ENCODE data around the gene KSR1.
"Not testable (repeated sequence)": the region's sequence is repeated elsewhere in the genome, so short reads cannot be mapped to it uniquely, and the experiment has no call there.

The KSR1 gene

DNA sequence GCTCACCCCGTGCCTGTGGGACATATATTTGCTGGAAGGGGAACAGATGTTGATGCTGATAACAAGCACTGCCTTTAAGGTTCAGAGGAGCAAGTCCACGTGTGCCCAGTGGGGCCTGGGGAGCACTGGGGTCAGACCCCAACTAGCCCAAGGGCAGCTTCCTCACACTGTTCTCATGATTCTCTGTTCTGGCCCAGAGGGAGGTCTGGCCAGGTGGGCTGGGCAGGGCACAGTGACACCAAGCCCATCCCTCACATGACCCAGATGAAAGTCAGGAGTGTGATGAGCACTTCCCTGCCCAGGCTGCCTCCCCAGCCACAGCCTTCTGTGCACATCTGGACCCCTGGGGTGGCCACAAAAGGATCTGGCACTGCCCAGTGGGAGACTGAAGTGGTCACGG lies 29.8 kb upstream of the KSR1 start:
- DNase-seq (ENCODE audit: low read depth, low spot score) = not testable (repeated sequence)

DNA sequence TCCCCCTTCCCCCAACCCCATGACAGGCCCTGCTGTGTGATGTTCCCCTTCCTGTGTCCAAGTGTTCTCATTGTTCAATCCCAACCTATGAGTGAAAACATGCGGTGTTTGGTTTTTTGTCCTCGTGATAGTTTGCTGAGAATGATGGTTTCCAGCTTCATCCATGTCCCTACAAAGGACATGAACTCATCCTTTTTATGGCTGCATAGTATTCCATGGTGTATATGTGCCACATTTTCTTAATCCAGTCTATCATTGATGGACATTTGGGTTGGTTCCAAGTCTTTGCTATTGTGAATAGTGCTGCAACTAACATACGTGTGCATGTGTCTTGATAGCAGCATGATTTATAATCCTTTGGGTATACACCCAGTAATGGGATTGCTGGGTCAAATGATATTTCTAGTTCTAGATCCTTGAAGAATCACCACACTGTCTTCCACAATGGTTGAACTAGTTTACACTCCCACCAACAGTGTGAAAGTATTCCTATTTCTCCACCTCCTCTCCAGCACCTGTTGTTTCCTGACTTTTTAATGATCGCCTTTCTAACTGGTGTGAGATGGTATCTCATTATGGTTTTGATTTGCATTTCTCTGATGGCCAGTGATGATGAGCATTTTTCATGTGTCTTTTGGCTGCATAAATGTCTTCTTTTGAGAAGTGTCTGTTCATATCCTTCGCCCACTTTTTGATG lies 28.9 kb upstream of the KSR1 start:
- DNase-seq (ENCODE audit: low read depth, low spot score) = not testable (repeated sequence)

DNA sequence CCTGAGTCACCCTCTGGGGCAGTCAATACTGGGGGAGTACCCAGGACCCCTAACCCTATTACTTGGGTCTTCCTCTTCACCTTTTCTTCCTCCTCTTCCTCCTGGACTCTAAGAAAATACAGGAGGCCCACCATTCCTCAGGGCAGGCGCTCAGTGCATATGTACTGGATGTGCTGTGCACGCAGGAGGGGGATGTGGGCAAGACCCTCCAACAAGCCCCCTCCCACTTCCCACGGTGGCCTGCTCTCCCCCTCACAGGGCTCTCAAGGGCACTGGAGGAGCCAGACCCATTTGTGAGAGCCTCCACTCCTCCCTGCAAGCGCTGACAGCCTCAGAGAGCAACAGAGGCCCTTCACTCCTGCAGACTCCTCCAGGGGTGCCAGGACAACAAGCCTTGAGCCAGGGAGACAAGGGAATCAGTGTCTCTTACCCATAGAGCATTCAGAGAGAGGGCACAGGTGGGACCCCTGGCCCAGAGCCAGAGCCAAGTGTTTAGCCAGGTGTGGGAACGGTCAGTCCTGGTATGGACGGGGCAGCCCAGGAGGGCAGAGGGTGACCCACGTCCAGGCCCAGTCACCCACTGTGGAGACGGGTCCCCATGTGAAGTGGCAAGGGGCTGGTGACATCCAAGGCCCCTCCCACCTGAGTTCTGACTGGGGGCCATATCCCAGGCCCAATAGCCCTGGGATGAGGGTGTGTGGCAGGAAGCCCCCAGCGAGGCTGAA lies 27.3 kb upstream of the KSR1 start:
- DNase-seq (ENCODE audit: low read depth, low spot score) = no peak

DNA sequence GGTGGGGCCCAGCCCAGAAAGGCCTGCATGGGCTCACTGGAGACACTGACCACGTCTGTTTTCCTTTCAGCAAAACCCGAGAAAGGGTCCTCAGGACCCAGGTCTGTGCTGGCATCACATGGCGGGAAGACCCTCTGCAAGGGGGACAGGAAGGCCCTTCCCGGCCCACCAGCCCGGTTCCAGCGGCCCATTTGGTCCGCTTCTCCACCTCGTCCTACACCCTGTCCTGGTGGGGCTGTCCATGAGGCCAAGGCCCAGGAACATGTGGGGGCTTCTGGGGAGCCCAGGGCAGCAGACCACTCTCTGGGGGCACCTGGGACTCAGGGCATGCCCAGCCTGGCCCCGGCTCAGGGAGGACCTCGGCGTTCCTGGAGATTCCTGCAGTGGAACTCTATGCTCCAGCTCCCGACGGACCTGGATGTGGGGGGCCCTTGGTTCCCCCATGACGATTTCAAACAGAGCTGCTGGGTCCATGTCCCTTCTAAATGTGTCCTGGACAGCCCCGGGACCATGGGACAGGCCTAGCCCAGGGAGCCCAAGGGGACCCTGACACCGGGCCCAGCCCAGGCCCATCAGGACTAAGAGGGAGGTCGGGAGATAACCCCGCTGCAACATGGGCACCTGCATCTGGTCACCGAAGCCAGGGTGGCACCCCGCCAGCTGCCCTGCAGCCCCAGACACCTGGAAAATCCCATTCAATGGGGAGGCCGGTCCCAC lies 26.4 kb upstream of the KSR1 start:
- DNase-seq (ENCODE audit: low read depth, low spot score) = no peak

DNA sequence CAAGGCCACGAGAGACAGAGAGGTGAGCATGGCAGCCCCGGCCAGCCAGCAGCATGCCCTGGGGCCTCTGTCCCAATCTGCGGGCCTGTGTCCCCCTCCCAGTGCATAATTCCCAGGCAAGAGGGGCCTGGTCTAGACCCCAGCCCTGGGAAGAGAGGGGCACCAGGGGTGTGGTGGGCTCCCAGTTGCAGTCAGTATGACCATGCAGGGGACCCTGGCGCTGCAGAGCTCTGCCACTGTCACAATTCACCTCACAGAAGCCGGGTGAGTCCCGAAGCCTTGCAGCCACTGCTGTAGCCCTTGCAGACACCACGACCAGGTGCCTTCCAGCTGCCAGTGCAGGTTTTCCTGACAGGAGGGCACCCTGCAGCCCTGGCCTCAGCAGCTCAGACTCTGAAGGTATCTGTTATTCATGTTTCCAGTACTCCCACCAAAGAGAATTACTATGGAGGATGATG lies 25.8 kb upstream of the KSR1 start:
- DNase-seq (ENCODE audit: low read depth, low spot score) = no peak

DNA sequence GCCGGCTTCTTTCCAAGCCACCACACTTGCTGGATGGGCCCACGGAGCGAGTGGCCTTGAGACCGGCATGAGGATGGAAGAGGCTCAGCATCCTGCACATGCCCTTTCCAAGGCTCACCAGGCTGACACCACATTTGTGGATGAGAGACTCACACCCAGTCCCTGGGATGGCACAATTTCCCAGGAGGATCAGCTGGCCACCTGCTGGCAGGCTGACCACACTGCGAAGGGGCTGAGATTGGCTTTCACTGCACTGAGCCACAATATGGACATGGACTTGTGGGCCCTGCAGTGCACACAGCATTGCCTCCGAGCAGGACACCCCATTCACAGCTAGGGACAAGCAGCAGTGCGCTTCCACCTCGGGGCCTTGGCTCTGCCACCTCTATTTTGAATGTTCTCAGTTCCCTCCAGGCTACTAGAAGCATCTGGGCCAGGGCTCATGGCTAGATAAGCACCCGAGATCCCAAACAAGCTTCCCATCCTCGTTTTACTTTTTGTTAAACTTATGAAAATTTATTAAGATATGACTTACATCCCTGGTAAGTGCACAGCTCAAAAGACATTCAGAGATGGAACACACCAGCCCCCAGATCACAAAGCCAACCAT lies 25.3 kb upstream of the KSR1 start:
- peak; percentile 51 for DNase-seq (ENCODE audit: low read depth, low spot score)

DNA sequence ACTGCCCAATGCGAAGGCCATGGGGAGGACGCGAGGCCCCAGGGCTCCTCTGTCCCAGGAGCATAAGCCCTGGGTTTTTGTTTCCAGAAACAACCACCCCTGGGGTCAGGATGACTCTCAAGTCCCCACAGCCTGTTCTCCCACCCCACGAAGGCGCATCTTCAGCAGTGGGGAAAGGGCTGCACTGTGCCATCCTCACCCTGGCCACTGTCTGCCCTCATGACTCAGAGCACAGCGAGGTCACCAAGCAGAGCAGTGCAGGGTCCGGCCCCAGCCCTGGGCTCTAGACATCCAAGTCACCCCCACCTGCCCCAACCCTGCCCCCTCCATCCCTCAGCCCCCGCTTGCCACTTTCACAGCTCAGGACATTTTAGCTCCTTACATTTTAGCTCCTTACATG lies 22.7 kb upstream of the KSR1 start:
- DNase-seq (ENCODE audit: low read depth, low spot score) = no peak

DNA sequence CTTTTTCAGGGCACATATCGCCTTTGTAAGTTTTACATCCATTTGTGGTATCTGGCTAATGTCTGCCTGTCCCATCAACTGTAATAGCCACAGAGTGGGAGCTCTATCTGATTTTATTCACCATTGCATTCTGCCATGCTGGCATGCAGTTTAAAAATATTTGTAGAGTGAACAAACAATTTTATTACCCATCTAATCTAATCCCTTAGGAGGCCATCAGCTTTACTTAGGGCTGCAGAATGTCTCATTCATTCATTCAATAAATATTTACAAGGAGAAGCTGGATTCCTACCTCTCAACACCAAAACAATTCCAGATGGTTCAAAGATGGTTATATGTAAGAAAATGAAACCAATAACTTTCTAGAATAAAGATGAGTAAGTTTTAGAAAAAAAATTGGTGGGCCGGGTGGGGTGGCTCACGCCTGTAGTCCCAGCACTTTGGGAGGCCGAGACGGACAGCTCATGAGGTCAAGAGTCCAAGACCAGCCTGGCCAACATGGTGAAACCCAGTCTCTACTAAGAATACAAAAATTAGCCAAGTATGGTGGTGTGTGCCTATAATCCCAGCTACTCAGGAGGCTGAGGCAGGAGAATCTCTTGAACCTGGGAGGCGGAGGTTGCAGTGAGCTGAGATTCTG lies 20.7 kb upstream of the KSR1 start:
- not testable (repeated sequence) for DNase-seq (ENCODE audit: low read depth, low spot score)

DNA sequence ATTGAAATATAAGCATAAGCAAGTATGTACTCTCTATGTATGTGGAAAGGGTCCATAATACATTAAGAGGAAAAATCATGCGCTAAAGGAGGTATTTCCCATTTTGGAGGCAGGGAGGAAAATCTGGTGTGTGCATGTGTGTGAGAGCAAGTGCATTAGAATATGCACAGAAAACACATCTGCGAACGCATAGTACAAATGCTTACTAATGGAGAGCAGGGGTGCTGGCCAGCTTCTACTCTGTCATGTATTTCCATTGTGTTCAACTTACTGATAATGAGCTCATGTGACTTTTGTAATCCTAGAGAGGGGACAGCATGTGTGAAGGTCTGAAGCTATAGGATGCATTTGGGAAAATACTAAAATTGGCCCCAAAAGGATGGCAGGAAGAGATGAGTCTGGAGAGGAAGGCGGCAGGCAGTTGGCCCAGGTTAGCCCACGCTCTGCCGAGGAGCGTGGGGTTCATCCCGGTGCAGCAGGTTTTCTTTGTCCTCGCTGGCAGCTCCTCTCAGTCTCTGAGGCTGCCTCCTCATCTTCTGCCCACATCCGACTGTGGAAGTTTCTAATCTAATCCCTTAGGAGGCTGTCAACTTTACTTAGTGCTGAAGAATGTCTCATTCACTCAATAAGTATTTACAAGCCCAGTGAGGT lies 17.8 kb upstream of the KSR1 start:
- no peak for DNase-seq (ENCODE audit: low read depth, low spot score)

DNA sequence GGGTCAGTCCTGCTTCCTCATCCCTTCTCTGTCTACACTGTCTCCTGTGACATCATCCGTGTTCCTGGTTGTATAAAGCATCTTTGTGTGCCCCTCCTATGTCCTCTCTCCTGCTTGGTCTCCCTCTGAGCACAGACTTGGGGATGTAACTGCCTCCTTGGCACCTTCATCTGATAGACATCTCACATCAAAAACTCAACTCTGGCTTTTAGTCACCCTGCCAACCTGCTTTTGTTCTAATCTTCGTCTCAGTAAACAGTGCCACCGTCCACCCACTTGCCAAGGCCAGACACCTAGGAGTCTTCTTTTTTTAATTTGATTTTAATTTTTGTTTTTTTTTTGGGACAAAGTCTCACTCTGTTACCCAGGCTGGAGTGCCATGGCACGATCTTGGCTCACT lies 16.9 kb upstream of the KSR1 start:
- no peak for DNase-seq (ENCODE audit: low read depth, low spot score)

DNA sequence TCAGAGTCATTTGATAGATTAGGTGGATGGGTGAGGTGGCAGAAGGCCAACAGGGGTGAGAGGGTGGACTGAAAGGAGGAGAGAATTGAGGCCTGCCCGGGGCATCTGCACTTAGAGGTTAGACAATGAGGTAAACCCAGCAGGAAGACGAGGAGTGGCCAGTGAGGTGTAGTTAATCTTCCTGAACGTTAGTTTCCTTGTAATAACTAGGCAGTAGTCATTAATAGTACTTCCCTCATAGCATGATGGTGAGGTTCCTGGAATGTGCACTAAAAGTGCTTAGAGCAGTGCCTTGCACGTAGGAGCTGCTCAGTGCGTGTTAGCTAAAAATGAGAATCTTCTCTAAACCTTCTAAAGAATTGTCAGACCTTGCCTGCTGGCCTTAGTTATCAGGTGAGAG lies 13.5 kb upstream of the KSR1 start:
- no peak for DNase-seq (ENCODE audit: low read depth, low spot score)

DNA sequence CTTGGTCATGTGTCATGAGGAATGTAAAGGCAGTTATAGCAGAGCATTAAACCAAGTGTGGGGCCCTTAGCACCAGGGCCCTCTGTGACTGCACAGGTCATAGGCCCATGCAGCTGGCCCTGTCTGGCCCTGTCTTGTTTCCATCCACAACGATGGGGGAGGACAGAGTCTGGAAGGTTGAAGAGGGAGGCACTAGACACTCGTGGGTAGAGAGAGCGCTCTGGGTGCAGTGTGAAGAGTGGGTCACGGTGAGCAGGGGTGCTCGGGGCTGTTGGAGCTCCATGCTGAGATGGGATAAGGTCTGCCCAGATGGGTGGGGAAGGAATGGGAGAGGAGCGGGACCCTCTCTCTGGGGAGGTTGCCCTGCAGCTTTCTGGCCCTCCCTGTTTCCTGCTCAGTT lies 12.8 kb upstream of the KSR1 start:
- no peak for DNase-seq (ENCODE audit: low read depth, low spot score)

DNA sequence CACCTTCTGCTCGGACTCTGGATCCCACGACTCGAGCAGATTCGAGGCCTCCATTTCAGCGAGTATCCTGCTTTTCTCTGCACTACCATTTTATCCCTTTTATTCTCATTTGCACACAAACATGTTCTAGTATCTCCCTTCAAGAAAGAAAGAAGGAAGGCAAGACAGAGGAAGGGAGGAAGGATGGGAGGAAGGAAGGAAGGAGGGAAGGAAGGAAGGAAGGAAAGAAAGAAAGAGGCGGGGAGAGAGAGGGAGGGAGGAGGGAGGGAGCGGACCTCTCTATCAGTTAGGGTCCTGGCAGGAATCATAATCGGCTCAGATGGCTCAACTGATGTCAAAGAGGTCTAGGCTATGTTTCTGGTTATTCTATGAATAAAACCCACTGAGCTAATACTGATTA lies 10.3 kb upstream of the KSR1 start:
- no peak for DNase-seq (ENCODE audit: low read depth, low spot score)

DNA sequence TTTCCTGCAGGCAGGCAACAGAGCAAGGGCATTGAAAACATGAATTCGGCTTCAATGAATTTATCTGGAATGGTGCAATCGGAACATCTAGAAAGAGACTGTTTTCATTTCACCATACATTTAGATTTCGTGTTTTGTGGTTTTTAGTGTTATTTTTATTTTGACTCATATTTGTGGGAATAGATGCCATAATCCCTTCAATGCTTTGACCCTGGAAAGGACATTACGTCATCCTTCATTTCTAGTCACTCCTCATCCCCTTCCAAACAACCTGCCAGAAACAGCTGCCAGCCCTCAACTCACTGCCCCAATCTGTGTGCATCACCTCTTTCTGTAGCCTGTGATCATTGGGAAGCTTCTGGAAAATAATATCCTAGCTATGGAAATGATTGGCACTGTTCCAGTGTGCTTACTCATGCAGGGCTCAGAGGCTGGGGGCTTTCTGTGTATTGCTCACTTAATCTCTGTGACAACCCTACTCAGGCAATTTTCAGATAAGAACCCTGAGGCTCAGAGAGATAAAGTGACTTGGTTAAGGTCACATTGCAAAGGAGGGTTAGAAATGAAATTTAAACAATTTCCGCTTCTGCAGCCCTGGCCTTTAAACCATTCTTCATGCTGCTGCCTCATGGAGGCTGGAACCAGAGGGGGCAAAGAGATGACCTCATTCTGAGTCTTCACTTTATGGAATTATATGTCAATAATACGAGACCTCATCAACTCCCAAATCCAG lies 9.5 kb upstream of the KSR1 start:
- DNase-seq (ENCODE audit: low read depth, low spot score) = no peak

DNA sequence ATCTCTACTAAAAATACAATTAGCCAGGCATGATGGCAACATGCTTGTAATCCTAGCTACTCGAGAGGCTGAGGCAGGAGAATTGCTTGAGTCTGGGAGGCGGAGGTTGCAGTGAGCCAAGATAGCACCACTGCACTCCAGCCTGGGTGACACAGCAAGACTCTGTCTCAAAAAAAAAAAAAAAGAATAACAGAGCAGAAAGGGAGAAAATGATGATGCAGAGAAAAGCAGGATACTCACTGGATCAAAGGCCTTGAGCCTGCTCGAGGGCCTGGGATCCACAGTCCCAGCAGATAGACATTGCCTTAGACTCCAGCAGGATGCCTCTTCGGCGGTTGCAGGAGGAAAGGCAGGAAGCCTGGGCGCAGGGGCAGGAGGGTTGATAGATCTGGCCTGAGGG lies 7.7 kb upstream of the KSR1 start:
- DNase-seq (ENCODE audit: low read depth, low spot score) = not testable (repeated sequence)

DNA sequence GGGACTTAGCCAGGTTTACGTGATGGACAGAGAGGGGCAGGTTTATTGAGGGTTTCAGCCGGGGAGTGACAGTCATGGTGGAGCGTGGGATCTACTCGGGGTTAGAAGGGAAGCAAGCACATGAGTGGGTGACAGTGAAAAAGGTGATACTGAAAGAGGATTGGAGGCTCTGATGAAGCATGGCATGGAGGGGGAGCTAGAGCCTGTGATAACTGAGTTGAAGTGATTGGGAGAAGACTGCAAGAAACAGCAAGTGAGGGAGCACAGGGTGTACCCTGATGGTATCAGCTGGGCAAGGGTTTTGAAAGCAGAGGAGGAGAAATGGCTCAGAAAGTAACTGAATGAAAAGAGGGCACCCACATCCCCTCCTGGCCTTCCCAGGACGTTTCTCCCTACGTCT lies 6.7 kb upstream of the KSR1 start:
- DNase-seq (ENCODE audit: low read depth, low spot score) = no peak

DNA sequence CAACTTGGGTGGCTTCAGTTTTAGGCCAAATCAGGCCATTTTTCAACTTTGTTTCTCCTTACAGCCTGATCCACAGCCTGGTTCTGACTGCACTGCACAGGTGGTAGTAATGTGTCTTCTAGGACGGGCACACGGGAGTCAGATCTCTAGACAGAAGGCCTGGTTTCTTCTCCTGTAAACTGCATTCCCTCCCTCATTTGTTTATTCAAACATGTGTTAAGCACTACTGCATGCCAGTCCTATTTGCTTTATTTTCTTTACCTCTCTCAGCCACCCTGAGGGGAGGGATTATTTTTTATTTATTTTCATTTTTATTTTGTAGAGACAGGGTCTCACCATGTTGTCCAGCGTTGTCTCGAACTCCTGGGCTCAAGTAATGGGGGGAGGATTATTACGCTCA lies 6.3 kb upstream of the KSR1 start:
- DNase-seq (ENCODE audit: low read depth, low spot score) = no peak

DNA sequence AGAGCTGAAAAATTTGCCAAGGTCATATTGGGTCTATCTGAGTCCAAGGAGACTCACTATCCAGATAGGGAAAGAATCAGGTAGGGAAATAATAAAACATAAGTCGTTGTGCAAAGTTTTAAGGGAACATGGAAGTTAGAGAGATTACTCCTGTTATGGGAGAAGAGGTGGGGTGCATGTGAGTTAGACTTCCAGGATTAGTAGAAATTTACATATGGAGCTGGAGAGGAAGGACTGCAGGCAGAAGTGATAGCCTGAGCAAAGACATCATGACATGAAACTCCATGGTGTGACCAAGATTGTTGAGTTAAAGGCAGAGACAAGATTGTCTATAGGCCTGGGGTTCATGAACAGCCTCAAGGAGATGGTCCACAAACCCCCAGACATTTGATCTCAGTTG lies 5.8 kb upstream of the KSR1 start:
- no peak for DNase-seq (ENCODE audit: low read depth, low spot score)

DNA sequence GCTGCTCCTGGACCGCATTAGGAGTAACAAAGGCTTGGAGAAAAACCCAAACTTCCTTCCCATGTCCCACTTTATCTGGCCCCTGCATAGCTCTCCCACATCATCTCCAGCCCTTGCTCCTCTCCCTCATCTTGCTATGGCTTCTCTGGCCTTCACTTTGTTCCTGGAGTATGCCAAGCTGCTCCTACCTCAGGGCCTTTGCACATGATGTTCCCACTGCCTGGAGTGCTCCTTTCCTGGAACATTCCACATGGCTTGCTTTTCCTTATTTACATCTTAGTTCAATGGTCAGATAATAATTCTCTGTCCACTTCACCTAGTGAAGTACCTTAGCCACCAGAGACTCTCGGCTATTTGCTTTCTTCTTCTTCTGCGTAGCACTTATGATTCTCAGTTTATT lies 4.3 kb upstream of the KSR1 start:
- no peak for DNase-seq (ENCODE audit: low read depth, low spot score)

DNA sequence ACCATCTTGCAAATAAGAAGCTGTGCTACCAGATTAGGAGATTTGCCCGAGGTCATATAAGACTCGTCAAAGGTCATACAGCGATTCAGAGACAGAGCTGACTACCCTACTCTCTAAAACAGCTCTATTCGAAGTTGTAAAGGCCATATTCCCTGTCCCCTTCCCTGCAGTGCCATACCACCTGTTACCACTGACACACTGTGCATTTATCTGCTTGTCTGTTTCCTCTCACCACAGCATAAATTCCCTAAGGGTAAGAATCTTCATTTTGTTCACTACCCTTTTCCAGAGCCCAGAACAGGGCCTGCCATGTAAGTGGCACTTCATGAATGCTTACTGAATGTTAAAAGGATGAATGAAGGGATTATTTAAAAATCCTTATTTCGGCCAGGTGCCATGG lies 3.4 kb upstream of the KSR1 start:
- DNase-seq (ENCODE audit: low read depth, low spot score) = no peak

DNA sequence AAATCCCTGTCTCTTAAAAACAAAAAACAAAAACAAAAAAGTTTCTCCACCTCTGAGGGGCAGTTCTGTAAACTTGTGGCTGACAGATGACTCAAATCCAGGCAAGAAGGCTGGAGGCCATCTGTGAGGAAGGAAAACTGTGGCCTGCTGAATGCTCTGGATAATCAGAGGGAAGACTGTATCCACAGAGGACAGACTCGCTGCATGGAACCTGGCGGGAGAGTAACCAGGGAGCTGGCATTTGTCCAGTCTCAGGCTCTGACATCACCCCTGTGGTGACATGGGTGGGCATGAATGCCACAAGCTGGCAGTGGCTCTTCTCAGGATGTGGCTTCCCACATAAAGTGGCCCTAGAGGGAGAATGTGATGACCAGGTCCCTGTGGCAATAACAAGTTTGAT lies 2.8 kb upstream of the KSR1 start:
- no peak for DNase-seq (ENCODE audit: low read depth, low spot score)

Measured in ELF-1 (cell line).